Omental fat pad (tissue), 4 donors: ENCODE data around the gene ATAD3A. TPM values are rescaled to one million over a fixed set of nuclear protein-coding genes. Genes with fewer than 3 reads are reported as not detected.

ENCODE experiments used
- ATAC-seq: fragments of 150-250 bp; one replicate; pipeline ENCODE4 v1.9.1; 2016; ENCODE audit warnings: mild to moderate bottlenecking, moderate library complexity; ENCODE audit not compliant: low FRiP score
- DNase-seq: peaks from one replicate; pipeline ENCODE4 v3.0.0-alpha.2; 2019; ENCODE audit warnings: low spot score
- total RNA-seq, 4 donors: library from RNA; depleted of rRNA; stranded (reverse); fragments of >200 nt; gene quantifications; one replicate each; pipeline ENCODE4 v1.1.0, GENCODE V29; 2016
- TF ChIP-seq, protein P1 (sequence below), 3 donors: fragments of 450-650 bp; IDR thresholded peaks; one replicate each; pipeline ENCODE4 v1.5.1; 2016 to 2017; ENCODE audit warnings: antibody characterized with exemption in 3 of 3, mild to moderate bottlenecking in 3 of 3, moderate library complexity in 2 of 3

The ATAD3A gene
- total RNA-seq, 4 donors from 2014 or later = 17.3 to 38.5 (median 20.7) TPM

DNA sequence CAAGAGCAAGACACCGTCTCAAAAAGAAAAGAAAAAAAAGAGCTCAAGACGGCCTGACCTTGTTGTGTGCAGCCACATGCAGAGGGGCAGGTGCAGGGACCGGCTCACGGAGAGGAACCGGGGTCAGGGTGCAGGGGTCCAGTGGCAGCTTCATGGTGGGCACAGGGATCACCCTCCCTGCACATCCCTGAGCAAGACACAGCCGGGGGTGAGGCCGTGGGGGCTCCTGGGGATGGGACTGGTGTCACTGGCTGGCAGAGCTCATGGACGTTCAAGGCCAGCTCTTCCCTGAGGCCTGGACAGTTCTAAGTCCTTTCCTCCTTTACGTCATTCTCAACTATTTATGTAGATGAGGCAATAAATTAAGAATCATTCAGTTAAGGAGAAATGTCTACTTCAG is 35.0 kb downstream of the ATAD3A start:
- ATAC-seq (no peak), DNase-seq (no peak)
- TF ChIP-seq, protein P1, sequence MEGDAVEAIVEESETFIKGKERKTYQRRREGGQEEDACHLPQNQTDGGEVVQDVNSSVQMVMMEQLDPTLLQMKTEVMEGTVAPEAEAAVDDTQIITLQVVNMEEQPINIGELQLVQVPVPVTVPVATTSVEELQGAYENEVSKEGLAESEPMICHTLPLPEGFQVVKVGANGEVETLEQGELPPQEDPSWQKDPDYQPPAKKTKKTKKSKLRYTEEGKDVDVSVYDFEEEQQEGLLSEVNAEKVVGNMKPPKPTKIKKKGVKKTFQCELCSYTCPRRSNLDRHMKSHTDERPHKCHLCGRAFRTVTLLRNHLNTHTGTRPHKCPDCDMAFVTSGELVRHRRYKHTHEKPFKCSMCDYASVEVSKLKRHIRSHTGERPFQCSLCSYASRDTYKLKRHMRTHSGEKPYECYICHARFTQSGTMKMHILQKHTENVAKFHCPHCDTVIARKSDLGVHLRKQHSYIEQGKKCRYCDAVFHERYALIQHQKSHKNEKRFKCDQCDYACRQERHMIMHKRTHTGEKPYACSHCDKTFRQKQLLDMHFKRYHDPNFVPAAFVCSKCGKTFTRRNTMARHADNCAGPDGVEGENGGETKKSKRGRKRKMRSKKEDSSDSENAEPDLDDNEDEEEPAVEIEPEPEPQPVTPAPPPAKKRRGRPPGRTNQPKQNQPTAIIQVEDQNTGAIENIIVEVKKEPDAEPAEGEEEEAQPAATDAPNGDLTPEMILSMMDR (IDR thresholded peaks at IDR 0.05) = no peak

- TF ChIP-seq, protein P1 (IDR thresholded peaks at IDR 0.05) = no peak
- no peak for ATAC-seq
- no peak for DNase-seq
These were observed 35.5 kb downstream of the ATAD3A start for GRCh38 chr1:1547476-1547875.

GRCh38 chr1:1548591-1548990 is 36.6 kb downstream of the ATAD3A start:
- DNase-seq = no peak
- TF ChIP-seq, protein P1 (IDR thresholded peaks at IDR 0.05) = no peak
- no peak for ATAC-seq

- TF ChIP-seq, protein P1 (IDR thresholded peaks at IDR 0.05) = no peak
- ATAC-seq = no peak
- no peak for DNase-seq
These were observed 38.1 kb downstream of the ATAD3A start for GRCh38 chr1:1550087-1550486.

GRCh38 chr1:1550591-1551432 is 38.9 kb downstream of the ATAD3A start:
- no peak for DNase-seq
- no peak for ATAC-seq
- TF ChIP-seq, protein P1 (IDR thresholded peaks at IDR 0.05) = peak in 1 of 3 donors; percentile 17

- no peak for ATAC-seq
- TF ChIP-seq, protein P1 (IDR thresholded peaks at IDR 0.05) = no peak
These were observed 39.7 kb downstream of the ATAD3A start for GRCh38 chr1:1551524-1552262.

More at GRCh38 chr1:1551524-1552262, 39.7 kb downstream of the ATAD3A start:
- no peak for DNase-seq
